Measurements from ENCODE around the gene BBC3. TPM values are rescaled to one million over a fixed set of nuclear protein-coding genes. Genes with fewer than 3 reads are reported as not detected.
A peak's percentile ranks its signal among the peaks of the same experiment; 100 is the strongest.

The BBC3 gene
- total RNA-seq, 2 donors from 2014 or later: 19.5 to 21.7 TPM

DNA sequence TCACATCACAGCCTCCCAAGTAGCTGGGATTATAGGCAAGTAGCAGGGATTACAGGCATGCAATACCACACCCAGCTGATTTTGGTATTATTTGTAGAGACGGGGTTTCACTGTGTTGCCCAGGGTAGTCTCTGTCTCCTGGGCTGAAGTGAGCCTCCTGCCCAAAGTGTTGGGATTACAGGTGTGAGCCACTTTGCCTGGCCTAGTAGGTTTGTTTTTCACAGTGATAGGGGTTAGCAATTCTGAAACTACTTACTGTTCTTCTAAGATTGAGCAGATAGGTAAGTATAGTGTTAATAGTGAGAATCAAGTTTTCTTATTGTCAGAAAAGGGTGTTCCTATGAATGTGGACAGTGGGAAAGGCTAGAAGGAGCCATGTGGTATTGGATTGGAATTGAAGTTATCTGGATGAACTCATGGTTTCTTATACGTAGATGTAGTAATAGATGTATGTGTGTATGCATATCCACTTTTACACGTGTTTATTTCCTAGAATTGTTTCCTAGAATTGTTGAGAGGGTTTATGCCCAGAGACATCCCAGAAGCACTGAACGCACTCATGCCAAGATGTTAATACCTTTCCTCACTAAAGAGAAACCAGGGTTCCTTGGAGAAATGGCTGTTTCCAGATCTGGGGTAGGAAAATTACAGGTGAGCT, 51.2 kb downstream of the BBC3 start:
- Histone ChIP-seq H3K36me3 (no peaks in the 10 kb centered on the region), H3K9me3 (no peaks in the 10 kb centered on the region), H3K4me3 (no peak overlapping the region), H3K27me3 (no peaks in the 10 kb centered on the region), H3K4me1 (peaks cover 4% of the 10 kb centered on the region), H3K9ac (ENCODE audit: low read depth in 2 of 2, low read length in 2 of 2) (no peak overlapping the region), H3K27ac (no peak overlapping the region)
- DNase-seq: no peak
- TF ChIP-seq, protein P1, sequence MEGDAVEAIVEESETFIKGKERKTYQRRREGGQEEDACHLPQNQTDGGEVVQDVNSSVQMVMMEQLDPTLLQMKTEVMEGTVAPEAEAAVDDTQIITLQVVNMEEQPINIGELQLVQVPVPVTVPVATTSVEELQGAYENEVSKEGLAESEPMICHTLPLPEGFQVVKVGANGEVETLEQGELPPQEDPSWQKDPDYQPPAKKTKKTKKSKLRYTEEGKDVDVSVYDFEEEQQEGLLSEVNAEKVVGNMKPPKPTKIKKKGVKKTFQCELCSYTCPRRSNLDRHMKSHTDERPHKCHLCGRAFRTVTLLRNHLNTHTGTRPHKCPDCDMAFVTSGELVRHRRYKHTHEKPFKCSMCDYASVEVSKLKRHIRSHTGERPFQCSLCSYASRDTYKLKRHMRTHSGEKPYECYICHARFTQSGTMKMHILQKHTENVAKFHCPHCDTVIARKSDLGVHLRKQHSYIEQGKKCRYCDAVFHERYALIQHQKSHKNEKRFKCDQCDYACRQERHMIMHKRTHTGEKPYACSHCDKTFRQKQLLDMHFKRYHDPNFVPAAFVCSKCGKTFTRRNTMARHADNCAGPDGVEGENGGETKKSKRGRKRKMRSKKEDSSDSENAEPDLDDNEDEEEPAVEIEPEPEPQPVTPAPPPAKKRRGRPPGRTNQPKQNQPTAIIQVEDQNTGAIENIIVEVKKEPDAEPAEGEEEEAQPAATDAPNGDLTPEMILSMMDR (IDR thresholded peaks at IDR 0.05): no peak
- intact Hi-C loops (cut with DNase I): no loop called here

DNA sequence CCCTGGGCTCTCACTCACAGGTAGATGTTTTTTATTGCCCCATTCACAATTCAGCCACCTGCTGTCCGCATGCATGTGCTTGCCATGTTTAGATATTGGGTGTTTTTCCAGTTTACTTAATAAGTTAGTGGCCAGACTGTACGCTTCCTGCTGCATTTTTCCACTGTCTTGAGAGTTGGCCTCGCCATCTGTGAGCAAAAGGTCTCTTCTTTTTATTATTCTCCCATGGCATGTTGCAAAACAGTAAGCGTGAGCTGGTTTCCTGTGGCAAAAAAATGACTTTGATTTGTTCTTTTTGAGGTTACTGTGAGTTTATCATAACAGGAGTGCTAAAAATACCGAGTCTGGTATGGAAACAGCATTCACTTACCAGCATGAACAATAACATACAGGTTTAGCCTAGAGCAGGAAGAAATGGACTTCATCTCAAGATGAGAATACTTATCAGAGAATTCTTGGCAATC, 54.3 kb downstream of the BBC3 start:
- no peak for DNase-seq
- Histone ChIP-seq H3K4me3 (no peak overlapping the region), H3K36me3 (peaks cover 4% of the 10 kb centered on the region), H3K27ac (peak overlapping the region; percentile 2), H3K9me3 (no peaks in the 10 kb centered on the region), H3K27me3 (no peaks in the 10 kb centered on the region), H3K4me1 (peaks cover 4% of the 10 kb centered on the region), H3K9ac (ENCODE audit: low read depth in 2 of 2, low read length in 2 of 2) (no peak overlapping the region)
- intact Hi-C loops (cut with DNase I): no loop called here
- TF ChIP-seq, protein P1 (IDR thresholded peaks at IDR 0.05): no peak

DNA sequence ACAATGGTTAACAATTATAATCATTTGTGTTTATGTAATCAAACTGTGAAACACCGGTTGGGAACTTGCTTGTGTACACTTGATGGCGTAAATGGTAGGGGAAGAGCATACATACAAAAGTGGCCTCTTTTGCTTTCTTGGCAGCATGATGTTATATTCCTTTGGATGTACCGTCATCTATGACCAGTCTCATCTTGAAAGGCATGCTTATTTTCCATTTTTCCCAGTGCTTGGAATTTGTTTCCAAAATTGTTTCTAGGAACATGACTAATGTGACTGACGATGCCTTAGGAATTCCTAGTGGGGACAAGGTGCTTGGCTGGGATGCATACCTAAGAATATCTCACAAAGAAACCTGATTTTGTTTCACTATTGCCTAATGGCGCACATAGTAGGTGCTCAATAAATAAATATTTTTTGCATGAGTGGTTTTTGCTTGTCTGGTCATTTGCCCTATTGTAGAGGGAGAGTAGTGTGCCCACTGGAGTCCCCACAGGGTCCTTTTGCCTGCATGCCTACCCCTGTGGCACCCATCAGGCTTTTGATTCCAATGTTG, 54.9 kb downstream of the BBC3 start:
- H3K4me1 ChIP-seq: peaks cover 4% of the 10 kb centered on the region
- H3K4me3 ChIP-seq: no peak overlapping the region
- no peak overlapping the region for H3K9ac ChIP-seq (ENCODE audit: low read depth in 2 of 2, low read length in 2 of 2)
- intact Hi-C loops (cut with DNase I): no loop called here
- H3K9me3 ChIP-seq: no peaks in the 10 kb centered on the region
- H3K27ac ChIP-seq: peak overlapping the region; percentile 2
- H3K27me3 ChIP-seq: no peaks in the 10 kb centered on the region
- peaks cover 4% of the 10 kb centered on the region for H3K36me3 ChIP-seq
- DNase-seq: no peak
- TF ChIP-seq, protein P1 (IDR thresholded peaks at IDR 0.05): no peak

DNA sequence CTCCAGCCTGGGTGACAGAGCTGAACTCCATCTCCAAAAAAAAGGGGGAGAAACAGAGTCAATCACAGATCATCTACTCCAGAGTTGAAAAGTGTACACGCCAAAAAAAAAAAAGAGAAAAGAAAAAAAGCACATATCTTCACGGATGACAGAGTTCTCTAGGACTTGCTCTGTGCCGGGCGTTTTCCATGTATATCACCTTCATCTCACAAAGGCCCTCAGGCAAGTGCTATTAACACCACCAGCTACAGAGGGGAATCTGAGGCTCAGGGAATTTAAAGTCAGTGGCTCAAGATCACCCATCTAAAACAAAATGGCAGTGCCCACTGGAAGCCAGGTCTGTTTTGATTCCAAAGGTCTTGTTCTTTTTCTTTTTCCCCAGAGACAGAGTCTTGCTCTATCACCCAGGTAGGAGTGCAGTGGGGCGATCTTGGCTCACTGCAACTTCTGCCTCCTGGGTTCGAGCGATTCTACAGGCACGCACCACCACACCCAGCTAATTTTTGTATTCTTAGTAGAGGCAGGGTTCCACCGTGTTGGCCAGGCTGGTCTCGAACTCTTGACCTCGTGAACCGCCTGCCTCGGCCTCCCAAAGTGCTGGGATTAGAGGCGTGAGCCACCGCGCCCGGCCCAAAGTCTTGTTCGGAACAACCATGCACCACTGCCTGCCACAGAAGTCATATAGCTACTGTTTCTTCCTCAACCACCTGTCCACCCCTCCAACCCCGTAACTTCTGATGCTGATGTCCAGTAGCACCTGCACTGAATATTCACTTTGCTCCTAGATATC, 58.1 kb downstream of the BBC3 start:
- H3K27ac ChIP-seq: no peak overlapping the region
- peaks cover 4% of the 10 kb centered on the region for H3K4me1 ChIP-seq
- intact Hi-C loops (cut with DNase I): no loop called here
- no peak overlapping the region for H3K4me3 ChIP-seq
- no peaks in the 10 kb centered on the region for H3K9me3 ChIP-seq
- DNase-seq: no peak
- no peaks in the 10 kb centered on the region for H3K27me3 ChIP-seq
- no peak overlapping the region for H3K9ac ChIP-seq (ENCODE audit: low read depth in 2 of 2, low read length in 2 of 2)
- H3K36me3 ChIP-seq: peaks cover 4% of the 10 kb centered on the region
- TF ChIP-seq, protein P1 (IDR thresholded peaks at IDR 0.05): no peak

Small RNA genes lying within 50 kb of the gene (microRNA-seq; reads per million reads assigned to microRNA genes)
- gene MIR3190 (not detected), gene MIR3191 (not detected)

Other genes starting within 250 kb of the BBC3 start
- gene NPAS1, start 211.4 kb downstream of the BBC3 start, total RNA-seq: under 1 TPM; 0.35 to 0.64 TPM
- gene TMEM160, start 182.6 kb downstream of the BBC3 start, total RNA-seq: 10 to 100 TPM; 25.2 to 47.4 TPM
- gene ZC3H4, start 117.4 kb downstream of the BBC3 start, total RNA-seq: 10 to 100 TPM; 27.2 to 62.2 TPM
- 10 to 100 TPM; 64.5 to 92.0 TPM for gene SAE1, start 100.4 kb downstream of the BBC3 start, total RNA-seq
- 10 to 100 TPM; 27.2 to 37.3 TPM for gene CCDC9, start 25.3 kb upstream of the BBC3 start, total RNA-seq
- 10 to 100 TPM; 12.8 to 19.6 TPM for gene INAFM1, start 43.7 kb upstream of the BBC3 start, total RNA-seq
- 10 to 100 TPM in 1 of 2 donors, 1 to 10 TPM in 1; 5.3 to 11.5 TPM for gene C5AR1, start 78.7 kb upstream of the BBC3 start, total RNA-seq
- gene C5AR2, start 101.0 kb upstream of the BBC3 start, total RNA-seq: under 1 TPM; 0.74 to 0.82 TPM
- gene DHX34, start 118.1 kb upstream of the BBC3 start, total RNA-seq: 10 to 100 TPM in 1 of 2 donors, 1 to 10 TPM in 1; 6.3 to 17.8 TPM
- 1 to 10 TPM; 2.3 to 2.6 TPM for gene MEIS3, start 188.3 kb upstream of the BBC3 start, total RNA-seq
- gene SLC8A2, start 240.7 kb upstream of the BBC3 start, total RNA-seq: 1 to 10 TPM in 1 of 2 donors, under 1 TPM in 1; 0.74 to 2.3 TPM

All from colonic mucosa (tissue), 4 donors.